ENCODE results near the gene CAND2. TPM values are rescaled to one million over a fixed set of nuclear protein-coding genes. Genes with fewer than 3 reads are reported as not detected.
A peak's percentile ranks its signal among the peaks of the same experiment; 100 is the strongest.

CAND2 gene
- polyA plus RNA-seq, 1 donor: 2.8 TPM

DNA sequence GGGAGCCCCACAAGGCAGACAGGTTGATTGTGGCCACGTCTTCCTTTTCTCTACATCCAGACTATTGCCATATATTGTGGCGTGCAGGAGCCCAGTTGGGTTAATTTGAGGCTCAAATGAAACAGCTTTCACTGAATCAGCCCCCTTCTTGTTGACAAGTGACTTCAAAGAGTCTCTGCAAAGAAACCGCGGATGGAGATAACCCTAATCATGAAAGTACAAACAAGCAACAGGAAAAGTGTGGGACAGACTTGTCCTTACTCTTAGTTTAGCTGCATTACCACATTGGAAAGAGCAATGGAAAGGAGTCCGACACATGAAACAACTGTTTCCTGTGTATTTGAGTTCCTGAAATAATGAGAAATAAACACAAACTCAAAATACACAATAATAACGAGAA is 40.7 kb upstream of the CAND2 start:
- no peak for DNase-seq
- Histone ChIP-seq H3K4me1 (ENCODE audit: control insufficient read depth, insufficient read depth, low read length) (no peaks in the 10 kb centered on the region), H3K4me3 (ENCODE audit: low read length) (no peak overlapping the region), H3K9me3 (ENCODE audit: control insufficient read depth, low read depth, low read length) (no peaks in the 10 kb centered on the region), H3K36me3 (ENCODE audit: control insufficient read depth, insufficient read depth, low read length) (no peaks in the 10 kb centered on the region), H3K27me3 (ENCODE audit: control insufficient read depth, insufficient read depth, low read length) (no peaks in the 10 kb centered on the region), H3K27ac (ENCODE audit: low read length) (no peak overlapping the region)
- 0% methylated on average over 1 of the region's 6 CpGs for WGBS (ENCODE audit: insufficient coverage, low lambda C conversion rate)

DNA sequence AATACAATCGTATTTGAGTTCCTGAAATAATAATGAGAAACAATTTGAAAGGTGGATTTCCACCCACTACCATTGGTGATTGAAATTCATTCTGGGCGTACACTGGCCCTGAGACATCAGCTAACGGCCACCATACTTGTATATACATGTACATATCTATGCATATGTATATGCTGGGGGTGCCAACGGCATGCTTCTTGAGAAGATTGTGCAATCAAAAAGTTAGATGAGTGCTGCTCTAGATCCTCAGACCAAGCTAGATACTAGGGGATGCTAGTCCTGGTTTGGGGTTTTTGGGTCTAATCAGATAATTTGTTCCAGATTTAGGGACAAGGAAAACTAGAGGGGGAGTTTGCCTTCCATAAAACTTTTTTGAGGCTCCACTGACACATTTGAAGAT is 40.3 kb upstream of the CAND2 start:
- no peaks in the 10 kb centered on the region for H3K4me1 ChIP-seq (ENCODE audit: control insufficient read depth, insufficient read depth, low read length)
- H3K4me3 ChIP-seq (ENCODE audit: low read length): no peak overlapping the region
- H3K36me3 ChIP-seq (ENCODE audit: control insufficient read depth, insufficient read depth, low read length): no peaks in the 10 kb centered on the region
- no peaks in the 10 kb centered on the region for H3K27me3 ChIP-seq (ENCODE audit: control insufficient read depth, insufficient read depth, low read length)
- 83% methylated on average over 1 of the region's 4 CpGs for WGBS (ENCODE audit: insufficient coverage, low lambda C conversion rate)
- no peak overlapping the region for H3K27ac ChIP-seq (ENCODE audit: low read length)
- no peaks in the 10 kb centered on the region for H3K9me3 ChIP-seq (ENCODE audit: control insufficient read depth, low read depth, low read length)
- no peak for DNase-seq

DNA sequence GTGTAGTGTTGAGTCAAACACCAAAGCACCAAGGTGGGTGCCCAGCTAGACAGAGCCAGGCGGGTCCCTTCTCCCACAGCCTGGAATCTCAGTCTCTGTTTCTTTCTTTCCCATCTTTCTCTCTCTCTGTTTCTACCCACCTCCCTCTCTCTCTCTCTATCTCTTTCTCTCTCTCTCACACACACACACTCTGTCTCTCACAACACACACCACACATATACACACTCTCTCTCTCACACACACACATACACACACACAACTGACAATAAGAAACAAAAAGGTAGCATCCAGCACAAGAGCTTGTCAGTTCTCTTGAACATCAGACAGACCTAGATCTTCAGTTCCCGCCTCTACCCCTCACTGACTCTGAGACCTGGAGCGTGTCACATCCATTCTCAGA is 39.8 kb upstream of the CAND2 start:
- Histone ChIP-seq H3K36me3 (ENCODE audit: control insufficient read depth, insufficient read depth, low read length) (no peaks in the 10 kb centered on the region), H3K27me3 (ENCODE audit: control insufficient read depth, insufficient read depth, low read length) (no peaks in the 10 kb centered on the region), H3K4me1 (ENCODE audit: control insufficient read depth, insufficient read depth, low read length) (no peaks in the 10 kb centered on the region), H3K4me3 (ENCODE audit: low read length) (no peak overlapping the region), H3K27ac (ENCODE audit: low read length) (no peak overlapping the region), H3K9me3 (ENCODE audit: control insufficient read depth, low read depth, low read length) (no peaks in the 10 kb centered on the region)
- 80% methylated on average over 1 of the region's 3 CpGs for WGBS (ENCODE audit: insufficient coverage, low lambda C conversion rate)
- no peak for DNase-seq

DNA sequence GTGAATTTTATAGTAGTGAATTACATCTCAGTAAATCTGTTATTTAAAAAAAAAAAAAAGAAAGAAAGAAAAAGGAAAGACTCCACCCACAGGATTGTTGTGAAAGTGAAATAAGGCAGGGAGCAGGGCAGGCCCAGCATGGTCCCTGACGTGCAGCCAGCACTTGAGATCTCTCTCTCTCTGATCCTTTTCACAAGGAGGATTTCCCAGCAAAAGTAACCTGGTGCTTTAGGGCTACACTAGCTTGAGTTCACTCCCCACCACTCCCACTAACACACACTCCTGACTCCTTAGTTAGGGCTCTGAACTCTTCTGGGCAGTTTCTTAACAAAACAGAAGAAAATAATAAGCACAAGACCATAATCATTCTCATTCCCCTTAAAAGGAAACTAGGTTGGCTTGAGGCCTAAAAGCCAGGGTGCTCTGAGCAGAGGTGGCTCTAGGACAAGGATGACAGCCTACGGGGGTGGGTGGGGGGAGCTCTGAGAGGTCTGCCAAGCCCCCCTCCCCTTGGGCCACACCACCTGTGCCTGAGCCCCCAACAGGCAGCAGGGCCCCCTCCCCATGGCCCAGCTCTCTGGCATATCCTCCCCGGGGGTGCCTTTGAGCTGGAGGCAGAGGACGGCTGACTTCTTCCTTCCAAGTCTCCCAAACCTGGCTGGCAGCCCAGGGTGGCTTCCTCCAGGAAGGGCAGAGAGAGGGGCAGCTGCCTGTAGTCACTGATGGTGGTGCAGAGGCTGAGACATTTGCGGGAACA is 38.3 kb upstream of the CAND2 start:
- no peaks in the 10 kb centered on the region for H3K9me3 ChIP-seq (ENCODE audit: control insufficient read depth, low read depth, low read length)
- no peaks in the 10 kb centered on the region for H3K4me1 ChIP-seq (ENCODE audit: control insufficient read depth, insufficient read depth, low read length)
- no CpG with 5 or more reads among the region's 5 CpGs for WGBS (ENCODE audit: insufficient coverage, low lambda C conversion rate)
- peak in 1 of 2 donors; percentile 32 for DNase-seq
- H3K36me3 ChIP-seq (ENCODE audit: control insufficient read depth, insufficient read depth, low read length): no peaks in the 10 kb centered on the region
- H3K4me3 ChIP-seq (ENCODE audit: low read length): no peak overlapping the region
- no peak overlapping the region for H3K27ac ChIP-seq (ENCODE audit: low read length)
- no peaks in the 10 kb centered on the region for H3K27me3 ChIP-seq (ENCODE audit: control insufficient read depth, insufficient read depth, low read length)

DNA sequence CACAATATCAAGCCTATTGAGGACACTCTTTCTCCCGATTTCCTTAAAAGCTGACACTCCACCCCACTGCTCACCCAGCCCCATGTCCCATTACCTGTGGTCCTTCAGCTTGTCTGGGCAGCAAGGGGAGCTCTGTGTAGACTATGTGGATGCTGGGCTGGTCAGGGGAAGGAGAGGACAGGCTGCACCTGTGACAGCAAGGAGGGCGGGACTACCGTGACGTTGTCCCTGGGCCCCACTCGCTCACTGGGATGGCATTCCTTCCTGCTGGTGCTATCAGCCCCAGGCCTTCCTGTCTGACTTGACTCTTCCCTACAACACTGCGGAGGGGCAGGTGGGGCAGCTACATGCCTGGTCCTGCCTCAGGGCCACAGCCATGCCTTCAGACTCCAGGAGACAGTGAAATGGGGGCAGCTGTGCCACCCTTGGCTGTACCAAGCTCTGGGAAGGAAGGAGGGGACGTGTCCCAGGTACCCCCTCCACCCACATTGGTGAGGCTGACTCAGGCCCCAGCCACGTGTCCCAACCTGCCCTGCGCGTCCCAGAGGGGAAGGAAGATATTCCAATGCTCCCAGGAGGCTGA is 37.3 kb upstream of the CAND2 start, which contains the start of gene TMEM40:
Gene TMEM40, minus strand, starts transcription at position 163 of the 583 bp plus-strand sequence. CDS start 9,427 bp downstream, outside the sequence.
- Histone ChIP-seq H3K27ac (ENCODE audit: low read length) (no peak within 1 kb of the TSS), H3K4me3 (ENCODE audit: low read length) (no peak within 1 kb of the TSS), H3K4me1 (ENCODE audit: control insufficient read depth, insufficient read depth, low read length) (no peaks in the 10 kb centered on the region), H3K27me3 (ENCODE audit: control insufficient read depth, insufficient read depth, low read length) (no peaks in the 10 kb centered on the region), H3K9me3 (ENCODE audit: control insufficient read depth, low read depth, low read length) (no peaks in the 10 kb centered on the region), H3K36me3 (ENCODE audit: control insufficient read depth, insufficient read depth, low read length) (no peaks in the 10 kb centered on the region)
- WGBS (ENCODE audit: insufficient coverage, low lambda C conversion rate): no CpG with 5 or more reads among the region's 10 CpGs
- peak; percentile 26 to 58 for DNase-seq

DNA sequence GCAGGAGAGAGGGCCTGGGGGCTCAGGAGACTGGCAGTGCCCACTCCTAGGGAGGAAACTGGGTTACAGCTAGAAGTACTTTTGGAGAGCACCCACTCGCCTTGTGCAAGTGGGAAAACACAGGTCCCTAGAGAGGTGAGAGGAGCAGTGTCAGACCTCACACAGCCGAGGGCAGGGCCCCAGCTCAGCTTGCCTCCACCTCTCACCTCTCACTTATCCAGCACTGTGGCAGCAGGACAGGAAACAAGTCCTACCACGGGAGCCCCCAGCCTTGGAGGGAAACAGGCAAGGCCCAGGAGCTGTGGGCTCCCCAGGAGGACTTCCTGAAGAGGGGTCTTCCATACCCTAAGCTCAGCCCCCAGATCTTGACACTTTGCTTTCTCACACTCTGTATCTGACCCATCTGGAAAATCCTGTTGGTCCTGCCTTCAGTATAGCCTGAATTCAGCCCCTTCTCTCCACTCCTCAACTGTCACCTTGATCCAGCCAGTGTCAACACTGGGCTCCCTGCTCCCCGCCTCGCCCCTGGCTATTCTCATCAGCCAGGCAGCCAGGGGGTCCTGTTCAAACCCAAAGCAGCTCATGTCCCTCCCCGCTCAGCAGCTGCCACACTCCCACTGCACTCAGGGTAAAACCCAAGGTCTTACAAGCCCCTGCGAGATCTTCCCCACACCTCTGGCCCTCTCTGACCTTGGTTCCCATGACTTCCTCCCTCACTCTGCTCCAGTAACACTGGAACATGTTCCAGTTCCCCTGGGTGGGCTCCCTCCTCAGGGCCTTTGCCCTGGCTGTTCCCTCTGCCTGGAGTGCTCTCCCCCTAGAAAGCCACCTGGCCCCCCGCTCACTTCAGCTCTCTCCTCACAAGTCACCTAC is 36.6 kb upstream of the CAND2 start:
- Histone ChIP-seq H3K4me3 (ENCODE audit: low read length) (no peak overlapping the region), H3K27ac (ENCODE audit: low read length) (no peak overlapping the region), H3K36me3 (ENCODE audit: control insufficient read depth, insufficient read depth, low read length) (no peaks in the 10 kb centered on the region), H3K9me3 (ENCODE audit: control insufficient read depth, low read depth, low read length) (no peaks in the 10 kb centered on the region), H3K27me3 (ENCODE audit: control insufficient read depth, insufficient read depth, low read length) (no peaks in the 10 kb centered on the region), H3K4me1 (ENCODE audit: control insufficient read depth, insufficient read depth, low read length) (no peaks in the 10 kb centered on the region)
- no peak for DNase-seq
- WGBS (ENCODE audit: insufficient coverage, low lambda C conversion rate): no CpG with 5 or more reads among the region's 8 CpGs

DNA sequence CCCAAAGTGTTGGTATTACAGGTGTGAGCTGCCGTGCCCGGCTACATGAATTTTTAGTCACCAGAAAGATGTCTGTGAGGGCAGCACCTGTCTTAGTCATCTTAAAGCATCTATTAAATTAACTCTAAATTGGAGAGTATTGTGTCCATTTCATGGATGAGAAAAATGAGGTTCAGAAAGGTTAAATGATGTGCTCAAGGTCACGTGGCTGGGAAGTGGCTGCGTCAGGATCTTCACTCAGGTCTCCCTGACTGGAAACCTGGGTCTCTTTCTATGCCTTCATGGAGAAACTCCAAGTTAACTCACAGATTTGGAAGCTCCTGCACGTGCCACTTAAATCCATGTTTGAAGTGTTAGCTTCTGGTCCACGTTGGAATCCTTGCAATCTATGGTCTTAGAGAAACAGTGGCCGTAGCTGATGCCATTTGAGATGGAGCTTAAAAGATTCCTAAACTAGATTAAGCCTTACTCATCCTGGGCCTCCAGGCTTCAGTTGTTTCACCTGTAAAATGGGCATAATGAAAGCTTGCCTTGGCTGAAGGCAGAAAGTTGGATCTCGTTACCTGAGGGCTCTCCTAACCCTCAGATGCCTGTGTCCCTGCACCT is 32.2 kb upstream of the CAND2 start:
- Histone ChIP-seq H3K27me3 (ENCODE audit: control insufficient read depth, insufficient read depth, low read length) (no peaks in the 10 kb centered on the region), H3K27ac (ENCODE audit: low read length) (no peak overlapping the region), H3K36me3 (ENCODE audit: control insufficient read depth, insufficient read depth, low read length) (no peaks in the 10 kb centered on the region), H3K4me1 (ENCODE audit: control insufficient read depth, insufficient read depth, low read length) (no peaks in the 10 kb centered on the region), H3K4me3 (ENCODE audit: low read length) (no peak overlapping the region), H3K9me3 (ENCODE audit: control insufficient read depth, low read depth, low read length) (no peaks in the 10 kb centered on the region)
- 100% methylated on average over 1 of the region's 8 CpGs for WGBS (ENCODE audit: insufficient coverage, low lambda C conversion rate)
- DNase-seq: no peak

DNA sequence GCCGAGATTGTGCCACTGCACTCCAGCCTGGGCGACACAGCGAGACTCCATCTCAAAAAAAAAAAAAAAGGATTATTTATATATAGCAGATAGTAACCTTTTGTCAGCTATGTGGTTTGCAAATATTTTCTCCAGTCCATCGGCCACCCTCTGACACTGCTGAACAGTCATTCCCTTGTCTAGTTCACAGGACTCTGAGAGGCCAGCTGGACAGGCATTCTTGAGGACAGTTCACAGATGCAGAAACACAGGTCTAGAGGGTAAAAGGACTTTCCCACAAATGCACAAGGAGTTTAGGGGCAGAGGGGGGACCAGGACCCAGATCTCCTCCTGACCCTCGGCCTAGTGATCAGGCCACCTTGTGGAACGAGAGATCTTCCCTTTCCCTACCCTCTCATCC is 29.9 kb upstream of the CAND2 start:
- no peaks in the 10 kb centered on the region for H3K36me3 ChIP-seq (ENCODE audit: control insufficient read depth, insufficient read depth, low read length)
- DNase-seq: no peak
- no peaks in the 10 kb centered on the region for H3K4me1 ChIP-seq (ENCODE audit: control insufficient read depth, insufficient read depth, low read length)
- no peak overlapping the region for H3K4me3 ChIP-seq (ENCODE audit: low read length)
- WGBS (ENCODE audit: insufficient coverage, low lambda C conversion rate): no CpG with 5 or more reads among the region's 6 CpGs
- H3K27me3 ChIP-seq (ENCODE audit: control insufficient read depth, insufficient read depth, low read length): no peaks in the 10 kb centered on the region
- no peak overlapping the region for H3K27ac ChIP-seq (ENCODE audit: low read length)
- H3K9me3 ChIP-seq (ENCODE audit: control insufficient read depth, low read depth, low read length): no peaks in the 10 kb centered on the region

DNA sequence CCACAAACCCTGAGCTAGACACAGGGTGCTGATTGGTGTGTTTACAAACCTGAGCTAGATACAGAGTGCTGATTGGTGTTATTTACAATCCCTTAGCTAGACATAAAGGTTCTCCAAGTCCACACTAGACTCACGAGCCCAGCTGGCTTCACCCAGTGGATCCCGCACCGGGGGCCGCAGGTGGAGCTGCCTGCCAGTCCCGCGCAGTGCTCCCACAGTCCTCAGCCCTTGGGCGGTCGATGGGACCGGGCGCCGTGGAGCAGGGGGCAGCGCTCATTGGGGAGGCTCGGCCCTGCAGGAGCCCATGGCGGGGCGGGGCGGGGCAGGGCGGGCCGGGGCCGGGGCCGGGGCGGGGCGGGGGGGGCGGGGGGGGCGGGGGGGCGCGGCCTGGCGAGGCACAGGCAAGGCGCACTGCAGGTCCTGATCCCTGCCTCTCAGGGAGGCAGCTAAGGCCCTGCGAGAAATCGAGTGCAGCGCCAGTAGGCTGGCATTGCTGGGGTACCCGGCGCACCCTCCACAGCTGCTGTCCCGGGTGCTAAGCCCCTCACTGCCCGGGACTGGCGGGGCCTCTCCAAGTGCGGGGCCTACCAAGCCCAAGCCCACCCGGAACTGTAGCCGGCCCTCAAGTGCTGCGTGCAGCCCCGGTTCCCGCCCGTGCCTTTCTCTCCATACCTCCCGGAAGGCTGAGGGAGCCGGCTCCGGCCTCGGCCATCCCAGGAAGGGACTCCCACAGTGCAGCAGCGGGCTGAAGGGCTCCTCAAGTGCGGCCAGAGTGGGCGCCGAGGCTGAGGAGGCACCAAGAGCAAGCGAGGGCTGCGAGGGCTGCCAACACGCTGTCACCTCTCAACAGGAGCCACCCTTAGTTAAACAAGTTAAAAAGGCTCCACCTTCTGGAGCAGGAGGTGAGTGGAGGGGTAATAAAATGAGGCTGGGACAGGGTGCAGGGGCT is 27.6 kb upstream of the CAND2 start:
- H3K9me3 ChIP-seq (ENCODE audit: control insufficient read depth, low read depth, low read length): no peaks in the 10 kb centered on the region
- DNase-seq: no peak
- no peak overlapping the region for H3K27ac ChIP-seq (ENCODE audit: low read length)
- WGBS (ENCODE audit: insufficient coverage, low lambda C conversion rate): no CpG with 5 or more reads among the region's 54 CpGs
- H3K27me3 ChIP-seq (ENCODE audit: control insufficient read depth, insufficient read depth, low read length): no peaks in the 10 kb centered on the region
- H3K36me3 ChIP-seq (ENCODE audit: control insufficient read depth, insufficient read depth, low read length): no peaks in the 10 kb centered on the region
- H3K4me1 ChIP-seq (ENCODE audit: control insufficient read depth, insufficient read depth, low read length): no peaks in the 10 kb centered on the region
- no peak overlapping the region for H3K4me3 ChIP-seq (ENCODE audit: low read length)

Measured in large intestine (tissue), 3 donors.